CD4-positive, alpha-beta T cell treated with Interferon gamma for 1 hour (primary cell): ENCODE measurements around the gene SCN3A.

Source experiments
- DNase-seq: peaks from one replicate; pipeline ENCODE4 v3.0.0-alpha.2; 2020

The SCN3A gene

GRCh38 chr2:165109915-165110314, 93.9 kb downstream of the SCN3A start:
- DNase-seq: no peak

GRCh38 chr2:165105926-165106325, 97.9 kb downstream of the SCN3A start:
- DNase-seq: no peak

GRCh38 chr2:165087933-165088901, 115.6 kb downstream of the SCN3A start:
- no peak for DNase-seq

GRCh38 chr2:165086337-165086736, 117.5 kb downstream of the SCN3A start:
- DNase-seq: no peak

GRCh38 chr2:165083326-165083725, 120.5 kb downstream of the SCN3A start:
- no peak for DNase-seq

- no peak for DNase-seq
Measured at GRCh38 chr2:165082479-165082878, 121.4 kb downstream of the SCN3A start.

- no peak for DNase-seq
Measured at GRCh38 chr2:165081276-165081675, 122.6 kb downstream of the SCN3A start.

- no peak for DNase-seq
Measured at GRCh38 chr2:165079432-165079831, 124.4 kb downstream of the SCN3A start.

- no peak for DNase-seq
Measured at GRCh38 chr2:165078913-165079312, 124.9 kb downstream of the SCN3A start.

GRCh38 chr2:165074884-165075283, 129.0 kb downstream of the SCN3A start:
- no peak for DNase-seq

GRCh38 chr2:165074323-165074722, 129.5 kb downstream of the SCN3A start:
- no peak for DNase-seq

GRCh38 chr2:165070076-165070475, 133.8 kb downstream of the SCN3A start:
- DNase-seq: no peak

GRCh38 chr2:165069151-165069550, 134.7 kb downstream of the SCN3A start:
- no peak for DNase-seq

GRCh38 chr2:165068487-165068757, 135.4 kb downstream of the SCN3A start:
- DNase-seq: no peak

- DNase-seq: no peak
Measured at GRCh38 chr2:165067643-165068486, 136.0 kb downstream of the SCN3A start.

- DNase-seq: no peak
Measured at GRCh38 chr2:165064743-165065142, 139.1 kb downstream of the SCN3A start.

GRCh38 chr2:165060411-165060810, 143.4 kb downstream of the SCN3A start:
- no peak for DNase-seq

- DNase-seq: no peak
Measured at GRCh38 chr2:165058476-165059265, 145.2 kb downstream of the SCN3A start.

GRCh38 chr2:165057931-165058330, 145.9 kb downstream of the SCN3A start:
- DNase-seq: no peak

- DNase-seq: no peak
Measured at GRCh38 chr2:165057308-165057707, 146.5 kb downstream of the SCN3A start.

- DNase-seq: no peak
Measured at GRCh38 chr2:165056564-165056963, 147.3 kb downstream of the SCN3A start.

GRCh38 chr2:165055082-165055851, 148.6 kb downstream of the SCN3A start:
- no peak for DNase-seq
